Mucosa of rectum (tissue), 2 donors: Measurements from ENCODE around the gene TBC1D24.

Source experiments
- H3K27ac ChIP-seq, 2 donors: one replicate each; pipeline ENCODE4 v1.7.0; 2013; ENCODE audit warnings: inconsistent platforms in 2 of 2, low read depth in 2 of 2, low read length in 2 of 2
- H3K27me3 ChIP-seq, 2 donors: one replicate each; pipeline ENCODE4 v1.7.0; 2013; ENCODE audit warnings: low read length in 2 of 2; ENCODE audit not compliant: control insufficient read depth in 2 of 2, insufficient read depth in 2 of 2
- H3K36me3 ChIP-seq, 2 donors: one replicate each; pipeline ENCODE4 v1.7.0; 2013; ENCODE audit warnings: low read length in 2 of 2; ENCODE audit not compliant: control insufficient read depth in 2 of 2, insufficient read depth in 2 of 2
- H3K4me1 ChIP-seq, 2 donors: one replicate each; pipeline ENCODE4 v1.7.0; 2013; ENCODE audit warnings: low read length in 2 of 2, mild to moderate bottlenecking in 1 of 2; ENCODE audit not compliant: control insufficient read depth in 2 of 2, insufficient read depth in 2 of 2
- H3K4me3 ChIP-seq, 2 donors: one replicate each; pipeline ENCODE4 v1.7.0; 2013; ENCODE audit warnings: low read length in 2 of 2
- H3K9ac ChIP-seq, 2 donors: one replicate each; pipeline ENCODE4 v1.7.0; 2013; ENCODE audit warnings: low read length in 2 of 2, low read depth in 1 of 2, mild to moderate bottlenecking in 1 of 2
- H3K9me3 ChIP-seq, 2 donors: one replicate each; pipeline ENCODE4 v1.7.0; 2013; ENCODE audit warnings: low read length in 2 of 2; ENCODE audit not compliant: control insufficient read depth in 2 of 2
- donor health status: healthy.
- donor health status: Normal muscosa, but diverticular disease.

The TBC1D24 gene

GRCh38 chr16:2482708-2483534 lies 8.0 kb downstream of the TBC1D24 start:
- Histone ChIP-seq H3K36me3 (no peaks in the 10 kb centered on the region), H3K27ac (peak overlapping the region in 1 of 2 donors; percentile 42), H3K9ac (peak overlapping the region in 1 of 2 donors; percentile 37), H3K4me3 (peak overlapping the region; percentile 9 to 12), H3K9me3 (no peaks in the 10 kb centered on the region), H3K27me3 (no peaks in the 10 kb centered on the region), H3K4me1 (peaks cover 15 to 29% of the 10 kb centered on the region in 2 donors)

GRCh38 chr16:2483939-2484897 lies 9.3 kb downstream of the TBC1D24 start:
- Histone ChIP-seq H3K27ac (no peak overlapping the region), H3K9ac (no peak overlapping the region), H3K4me1 (peaks cover 15 to 29% of the 10 kb centered on the region in 2 donors)

GRCh38 chr16:2484898-2485508 lies 10.1 kb downstream of the TBC1D24 start:
- H3K9me3 ChIP-seq = no peaks in the 10 kb centered on the region
- no peaks in the 10 kb centered on the region for H3K36me3 ChIP-seq
- peaks cover 15 to 29% of the 10 kb centered on the region in 2 donors for H3K4me1 ChIP-seq
- H3K27ac ChIP-seq = no peak overlapping the region
- H3K27me3 ChIP-seq = no peaks in the 10 kb centered on the region
- H3K4me3 ChIP-seq = no peak overlapping the region
- no peak overlapping the region for H3K9ac ChIP-seq

More at GRCh38 chr16:2483939-2484897, 9.3 kb downstream of the TBC1D24 start:
- no peaks in the 10 kb centered on the region for H3K9me3 ChIP-seq
- H3K36me3 ChIP-seq = no peaks in the 10 kb centered on the region
- H3K27me3 ChIP-seq = no peaks in the 10 kb centered on the region
- no peak overlapping the region for H3K4me3 ChIP-seq

- Histone ChIP-seq H3K9ac (no peak overlapping the region), H3K27ac (no peak overlapping the region), H3K9me3 (no peaks in the 10 kb centered on the region), H3K4me1 (peaks cover 12 to 23% of the 10 kb centered on the region in 2 donors), H3K27me3 (no peaks in the 10 kb centered on the region), H3K36me3 (no peaks in the 10 kb centered on the region), H3K4me3 (no peak overlapping the region)
These were observed 11.0 kb downstream of the TBC1D24 start for GRCh38 chr16:2485811-2486507.

GRCh38 chr16:2486645-2487516 lies 12.0 kb downstream of the TBC1D24 start:
- Histone ChIP-seq H3K9me3 (no peaks in the 10 kb centered on the region), H3K27ac (no peak overlapping the region), H3K36me3 (no peaks in the 10 kb centered on the region), H3K9ac (no peak overlapping the region), H3K4me1 (peaks cover 12 to 14% of the 10 kb centered on the region in 2 donors), H3K4me3 (no peak overlapping the region), H3K27me3 (no peaks in the 10 kb centered on the region)

- no peak overlapping the region for H3K9ac ChIP-seq
- H3K27ac ChIP-seq = no peak overlapping the region
- no peak overlapping the region for H3K4me3 ChIP-seq
- no peaks in the 10 kb centered on the region for H3K9me3 ChIP-seq
- H3K27me3 ChIP-seq = no peaks in the 10 kb centered on the region
- H3K36me3 ChIP-seq = no peaks in the 10 kb centered on the region
- H3K4me1 ChIP-seq = peaks cover 14 to 19% of the 10 kb centered on the region in 2 donors
These were observed 12.6 kb downstream of the TBC1D24 start for GRCh38 chr16:2487517-2487842.

- Histone ChIP-seq H3K36me3 (no peaks in the 10 kb centered on the region), H3K27ac (no peak overlapping the region), H3K4me3 (no peak overlapping the region), H3K4me1 (peaks cover 13 to 15% of the 10 kb centered on the region in 2 donors), H3K9me3 (no peaks in the 10 kb centered on the region), H3K27me3 (no peaks in the 10 kb centered on the region), H3K9ac (no peak overlapping the region)
These were observed 13.1 kb downstream of the TBC1D24 start for GRCh38 chr16:2487903-2488531.

- H3K4me1 ChIP-seq = peaks cover 12 to 15% of the 10 kb centered on the region in 2 donors
- no peak overlapping the region for H3K27ac ChIP-seq
- no peaks in the 10 kb centered on the region for H3K27me3 ChIP-seq
- H3K9me3 ChIP-seq = no peaks in the 10 kb centered on the region
- no peak overlapping the region for H3K4me3 ChIP-seq
- H3K36me3 ChIP-seq = peaks cover 0 to 2% of the 10 kb centered on the region in 2 donors
- no peak overlapping the region for H3K9ac ChIP-seq
These were observed 14.7 kb downstream of the TBC1D24 start for GRCh38 chr16:2489581-2489980.
